HCT116 (cell line): Measurements from ENCODE around the gene TSC22D1.

ENCODE experiments used
- EZH2phosphoT487 ChIP-seq: fragments of 200-600 bp; IDR thresholded peaks from 2 replicates; pipeline ENCODE4 v1.6.1; 2018; ENCODE audit warnings: antibody characterized with exemption, borderline replicate concordance
- POLR2A ChIP-seq: IDR thresholded peaks from 2 replicates; pipeline ENCODE4 v1.7.0; 2011; ENCODE audit warnings: borderline replicate concordance; ENCODE audit not compliant: insufficient read depth, insufficient read length; ENCODE audit errors: extremely low read depth
- TCF7L2 ChIP-seq: IDR thresholded peaks from 2 replicates; pipeline ENCODE4 v1.7.0; 2011; ENCODE audit warnings: borderline replicate concordance, inconsistent platforms; ENCODE audit not compliant: insufficient read depth, insufficient read length; ENCODE audit errors: extremely low read depth
- TF ChIP-seq, protein P1 (sequence below), 3 experiments: fragments of 200-600 bp in 1 of 3; sonication (generic) in 1 of 3; IDR thresholded peaks in 2 of 3; conservative IDR thresholded peaks in 1 of 3; 2 replicates each; pipeline ENCODE4 v1.5.1; 2012 to 2017; ENCODE audit warnings: low read depth in 2 of 3, low read length in 2 of 3, antibody characterized with exemption in 1 of 3, borderline replicate concordance in 1 of 3, control low read depth in 1 of 3, mild to moderate bottlenecking in 1 of 3, mixed read lengths in 1 of 3, mixed run types in 1 of 3, moderate library complexity in 1 of 3; ENCODE audit not compliant: insufficient read depth in 1 of 3

DNA sequence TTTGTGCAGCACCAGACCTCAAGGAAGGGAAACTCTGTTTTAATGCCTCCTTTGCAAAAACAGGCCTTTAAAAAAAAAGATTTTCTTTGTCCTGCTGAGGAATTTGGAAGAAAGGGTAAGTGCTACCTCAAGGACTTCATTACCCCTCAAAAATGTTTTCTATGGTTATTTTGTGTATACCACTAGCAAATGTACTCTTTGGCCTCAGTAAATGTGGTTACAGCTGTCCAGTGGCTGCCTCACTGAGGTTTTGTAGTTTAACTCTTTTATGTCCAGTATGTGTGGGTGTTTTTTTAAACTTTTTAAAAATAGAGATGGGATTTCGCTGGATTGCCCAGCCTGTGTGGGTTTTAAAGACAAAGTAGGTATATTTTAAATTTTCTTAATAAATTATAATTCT lies 42.2 kb upstream of the TSC22D1 start:
- TF ChIP-seq POLR2A (no peak), TCF7L2 (no peak), EZH2phosphoT487 (no peak)
- TF ChIP-seq, protein P1, sequence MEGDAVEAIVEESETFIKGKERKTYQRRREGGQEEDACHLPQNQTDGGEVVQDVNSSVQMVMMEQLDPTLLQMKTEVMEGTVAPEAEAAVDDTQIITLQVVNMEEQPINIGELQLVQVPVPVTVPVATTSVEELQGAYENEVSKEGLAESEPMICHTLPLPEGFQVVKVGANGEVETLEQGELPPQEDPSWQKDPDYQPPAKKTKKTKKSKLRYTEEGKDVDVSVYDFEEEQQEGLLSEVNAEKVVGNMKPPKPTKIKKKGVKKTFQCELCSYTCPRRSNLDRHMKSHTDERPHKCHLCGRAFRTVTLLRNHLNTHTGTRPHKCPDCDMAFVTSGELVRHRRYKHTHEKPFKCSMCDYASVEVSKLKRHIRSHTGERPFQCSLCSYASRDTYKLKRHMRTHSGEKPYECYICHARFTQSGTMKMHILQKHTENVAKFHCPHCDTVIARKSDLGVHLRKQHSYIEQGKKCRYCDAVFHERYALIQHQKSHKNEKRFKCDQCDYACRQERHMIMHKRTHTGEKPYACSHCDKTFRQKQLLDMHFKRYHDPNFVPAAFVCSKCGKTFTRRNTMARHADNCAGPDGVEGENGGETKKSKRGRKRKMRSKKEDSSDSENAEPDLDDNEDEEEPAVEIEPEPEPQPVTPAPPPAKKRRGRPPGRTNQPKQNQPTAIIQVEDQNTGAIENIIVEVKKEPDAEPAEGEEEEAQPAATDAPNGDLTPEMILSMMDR (IDR thresholded peaks at IDR 0.05 in 2 of 3, conservative IDR thresholded peaks at IDR 0.05 in 1 of 3; ENCODE audit: borderline replicate concordance in 1 of 3, insufficient read depth in 1 of 3, low read depth in 2 of 3, low read length in 2 of 3), result no peak
